Measurements from ENCODE around the gene ZNF524. TPM values are rescaled to one million over a fixed set of nuclear protein-coding genes. Genes with fewer than 3 reads are reported as not detected.

ZNF524 gene
- total RNA-seq, 2 donors from 2014 or later, result 29.7 to 45.4 TPM

DNA sequence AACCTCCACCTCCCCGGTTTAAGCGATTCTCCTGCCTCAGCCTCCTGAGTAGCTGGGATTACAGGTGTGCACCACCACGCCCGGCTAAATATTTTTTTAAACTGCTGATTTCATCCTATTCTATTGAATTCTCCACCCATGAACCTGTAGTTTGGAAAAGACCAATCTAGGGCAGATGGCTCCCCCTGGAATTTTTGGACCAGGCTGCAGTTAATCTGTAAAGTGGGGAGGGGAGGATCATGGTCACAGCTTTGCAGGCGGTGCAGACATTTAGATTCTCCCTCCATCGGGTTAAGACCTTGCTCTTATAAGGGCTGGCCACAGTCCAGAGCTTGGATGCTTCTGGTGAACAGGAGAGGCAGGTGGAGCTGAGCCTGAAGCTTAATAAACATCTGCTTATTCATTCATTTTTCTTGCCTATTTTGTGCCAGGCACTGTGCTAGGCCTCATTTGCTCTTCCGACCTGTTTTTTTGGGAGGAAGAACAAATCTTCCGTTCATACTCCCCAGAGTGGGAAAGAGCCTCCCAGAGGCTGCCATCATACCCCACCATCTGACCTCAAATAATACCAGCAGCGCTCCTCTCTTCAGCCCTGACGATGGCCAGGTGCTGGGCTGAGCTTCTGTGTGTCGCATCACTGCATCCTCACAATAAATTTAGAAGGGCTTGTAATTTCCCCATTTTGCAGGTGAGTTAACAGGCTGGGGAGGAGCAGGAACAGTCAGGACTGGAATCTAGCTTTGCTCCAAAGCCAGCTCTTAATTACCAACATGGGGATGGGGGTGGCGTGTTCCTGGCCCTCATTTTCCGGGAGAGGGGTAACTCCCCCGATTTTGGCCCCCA, 47.0 kb downstream of the ZNF524 start:
- peaks cover 51% of the 10 kb centered on the region for H3K4me1 ChIP-seq

DNA sequence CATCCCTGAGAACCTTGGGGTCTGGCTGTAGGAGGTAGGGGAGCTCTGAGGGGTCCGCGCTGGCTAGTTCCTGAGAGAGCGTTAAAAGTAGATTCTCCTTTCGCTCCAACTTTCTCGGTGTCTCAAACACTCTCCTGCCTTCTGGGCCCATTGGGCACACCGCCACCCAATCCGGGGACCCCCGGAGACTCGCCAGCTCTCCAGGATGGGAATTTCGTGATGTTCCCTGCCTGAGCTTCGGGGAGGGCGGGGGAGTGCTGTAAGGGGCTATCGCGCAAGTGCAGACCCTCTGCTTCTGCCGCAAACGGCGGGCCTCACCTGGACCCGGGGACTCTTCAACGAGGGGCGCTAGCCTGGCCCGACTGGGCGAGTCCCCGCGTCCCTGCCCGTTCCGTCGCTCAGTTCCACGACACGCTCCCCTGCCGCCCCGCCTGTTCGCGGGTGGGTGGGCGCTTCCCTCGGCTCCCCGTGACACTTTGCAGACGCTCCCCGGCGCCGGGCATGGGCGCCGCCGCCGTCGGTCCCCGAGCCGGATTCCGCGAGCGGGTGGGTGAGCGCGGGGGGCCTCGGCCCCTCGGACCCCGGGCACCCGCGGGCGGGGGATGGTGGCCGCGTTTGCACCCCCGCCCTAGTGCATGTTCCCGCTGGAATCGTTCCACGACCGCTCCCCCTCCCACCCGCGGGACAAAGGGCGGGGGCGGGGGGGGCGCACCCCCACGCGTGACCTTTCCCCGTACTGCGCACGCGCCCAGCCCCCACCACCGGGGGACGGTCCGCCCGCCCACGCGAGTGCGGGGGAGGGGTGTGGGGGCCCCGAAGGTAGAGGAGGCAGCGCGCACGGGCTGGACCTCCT, 47.9 kb downstream of the ZNF524 start, which contains the start of gene CCDC106:
Gene CCDC106, plus strand, starts transcription at position 481 of the 853 bp plus-strand sequence. CDS start 835 bp downstream, outside the sequence.
- TF ChIP-seq POLR2A (IDR thresholded peaks at IDR 0.05), result peak in 1 of 3 donors; percentile 25
- TF ChIP-seq CTCF (IDR thresholded peaks at IDR 0.05), result peak in 1 of 7 experiments; percentile 4
- 0% methylated on average over 8 to 77 of the region's 87 CpGs for WGBS, 2 donors
- Histone ChIP-seq H3K4me3 (peak within 1 kb of the TSS; percentile 69 to 90), H3K27ac (peak within 1 kb of the TSS; percentile 34 to 79 (median 75)), H3K4me1 (peaks cover 45% of the 10 kb centered on the region), H3K9me3 (no peaks in the 10 kb centered on the region), H3K27me3 (no peaks in the 10 kb centered on the region), H3K36me3 (replicated peaks in 1 of 2; ENCODE audit: insufficient read depth in 1 of 2, low read depth in 2 of 2) (no peaks in the 10 kb centered on the region)
- intact Hi-C loops (cut with DNase I), result no loop called here
- ATAC-seq (peak; percentile 68), DNase-seq (peak; percentile 68 to 70 (median 69))

More for the DNA sequence above, 47.0 kb downstream of the ZNF524 start:
- peak in 1 of 4 donors; percentile 35 for DNase-seq
- 29 to 39% methylated on average over 14 of the region's 14 CpGs for WGBS, 2 donors
- Histone ChIP-seq H3K27ac (peak overlapping the region; percentile 34 to 79 (median 75)), H3K4me3 (no peak overlapping the region), H3K27me3 (no peaks in the 10 kb centered on the region), H3K36me3 (replicated peaks in 1 of 2; ENCODE audit: insufficient read depth in 1 of 2, low read depth in 2 of 2) (no peaks in the 10 kb centered on the region), H3K9me3 (no peaks in the 10 kb centered on the region)
- ATAC-seq, result no peak
- intact Hi-C loops (cut with DNase I), result no loop called here
- TF ChIP-seq CTCF (IDR thresholded peaks at IDR 0.05), result no peak
- no peak for TF ChIP-seq POLR2A (IDR thresholded peaks at IDR 0.05)

GRCh38 chr19:55648585-55649267, 48.6 kb downstream of the ZNF524 start:
- TF ChIP-seq CTCF (IDR thresholded peaks at IDR 0.05) (no peak), POLR2A (IDR thresholded peaks at IDR 0.05) (no peak)
- Histone ChIP-seq H3K36me3 (replicated peaks in 1 of 2; ENCODE audit: insufficient read depth in 1 of 2, low read depth in 2 of 2) (no peaks in the 10 kb centered on the region), H3K27me3 (no peaks in the 10 kb centered on the region), H3K4me3 (peak overlapping the region; percentile 69 to 90), H3K4me1 (peaks cover 47% of the 10 kb centered on the region), H3K9me3 (no peaks in the 10 kb centered on the region), H3K27ac (peak overlapping the region; percentile 34 to 79 (median 75))
- WGBS, 2 donors, result 34 to 53% methylated on average over 24 to 25 of the region's 25 CpGs
- no peak for DNase-seq
- ATAC-seq, result no peak
- intact Hi-C loops (cut with DNase I), result no loop called here

GRCh38 chr19:55649268-55650125, 49.4 kb downstream of the ZNF524 start:
- no peaks in the 10 kb centered on the region for H3K36me3 ChIP-seq (replicated peaks in 1 of 2; ENCODE audit: insufficient read depth in 1 of 2, low read depth in 2 of 2)
- intact Hi-C loops (cut with DNase I), result no loop called here
- no peak for ATAC-seq
- no peak for DNase-seq
- H3K27ac ChIP-seq, result peak overlapping the region in 2 of 4 donors; percentile 73 to 79
- no peak for TF ChIP-seq POLR2A (IDR thresholded peaks at IDR 0.05)
- no peak for TF ChIP-seq CTCF (IDR thresholded peaks at IDR 0.05)
- no peaks in the 10 kb centered on the region for H3K9me3 ChIP-seq
- 83% methylated on average over 4 to 17 of the region's 17 CpGs for WGBS, 2 donors
- H3K4me3 ChIP-seq, result no peak overlapping the region
- H3K4me1 ChIP-seq, result peaks cover 41% of the 10 kb centered on the region
- H3K27me3 ChIP-seq, result no peaks in the 10 kb centered on the region

Data from body of pancreas (tissue), 4 donors.